ENCODE measurements around the gene EBLN2.

The EBLN2 gene

DNA sequence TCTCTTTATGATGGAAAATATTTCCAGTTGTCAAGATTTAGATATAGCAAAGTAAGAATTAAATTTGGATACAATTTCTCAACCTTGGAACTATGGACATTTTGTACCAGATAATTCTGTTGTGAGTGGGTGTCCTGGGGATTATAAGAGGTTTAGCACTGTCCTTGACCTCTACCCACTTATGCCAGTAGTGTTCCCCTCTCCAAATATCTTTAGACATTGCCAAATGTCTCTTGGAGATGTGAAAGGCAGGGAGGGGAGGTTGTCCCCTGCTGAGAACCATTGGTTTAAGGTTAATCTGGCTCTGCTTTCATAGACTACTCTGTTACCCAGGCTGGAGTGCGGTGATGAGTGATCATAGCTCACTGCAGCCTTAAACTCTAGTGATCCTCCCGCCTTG is at the start of gene EBLN2:
EBLN2 (plus strand) TSS at position 244 of the 400 bp plus-strand sequence. CDS start 423 bp downstream, outside the sequence.
- no peak for DNase-seq (ENCODE audit: low spot score)

DNA sequence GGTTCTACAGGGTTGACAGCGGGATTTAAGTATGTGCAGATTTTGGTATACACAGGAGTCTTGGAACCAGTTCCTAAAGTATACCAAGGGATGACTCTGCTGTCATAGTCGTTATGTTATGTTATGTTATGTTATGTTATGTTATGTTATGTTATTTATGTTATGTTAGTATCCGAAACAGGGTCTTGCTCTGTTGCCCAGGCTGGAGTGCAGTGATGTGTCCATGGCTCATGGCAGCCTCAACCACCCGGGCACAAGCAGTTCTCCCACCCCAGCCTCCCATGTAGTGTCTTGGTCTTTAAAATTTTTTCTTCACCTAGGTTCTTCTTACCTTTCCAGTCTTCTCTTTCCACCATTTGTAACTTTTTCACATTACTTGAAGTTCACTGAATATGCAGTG is 43.2 kb upstream of the EBLN2 start:
- DNase-seq (ENCODE audit: low spot score): no peak

DNA sequence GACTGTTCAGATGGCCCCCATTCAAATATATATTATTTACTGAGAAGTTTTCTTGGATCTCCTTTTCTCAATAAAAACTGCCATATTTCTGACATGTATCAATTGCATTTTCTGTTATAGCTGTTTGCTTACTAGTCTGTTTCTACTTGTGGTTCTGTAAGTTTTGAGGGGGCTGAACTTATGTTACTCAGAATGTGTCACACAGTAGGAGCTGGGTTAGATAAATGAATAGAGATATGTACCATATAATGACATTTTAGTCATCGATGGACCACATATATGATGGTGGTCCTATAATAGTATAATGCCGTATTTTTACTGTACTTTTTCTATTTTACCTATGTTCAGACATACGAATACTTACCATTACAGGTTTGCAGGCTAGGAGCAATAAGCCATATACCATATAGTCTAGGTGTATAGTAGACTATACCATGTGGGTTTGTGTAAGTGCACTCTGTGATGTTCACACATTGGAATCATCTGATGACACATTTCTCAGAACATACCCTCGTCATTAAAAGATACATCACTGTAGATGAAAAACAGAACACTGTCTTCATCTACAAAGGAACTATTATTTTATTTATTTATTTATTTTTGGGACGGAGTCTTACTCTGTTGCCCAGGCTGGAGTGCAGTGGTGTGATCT is 42.5 kb upstream of the EBLN2 start:
- DNase-seq (ENCODE audit: low spot score): no peak

DNA sequence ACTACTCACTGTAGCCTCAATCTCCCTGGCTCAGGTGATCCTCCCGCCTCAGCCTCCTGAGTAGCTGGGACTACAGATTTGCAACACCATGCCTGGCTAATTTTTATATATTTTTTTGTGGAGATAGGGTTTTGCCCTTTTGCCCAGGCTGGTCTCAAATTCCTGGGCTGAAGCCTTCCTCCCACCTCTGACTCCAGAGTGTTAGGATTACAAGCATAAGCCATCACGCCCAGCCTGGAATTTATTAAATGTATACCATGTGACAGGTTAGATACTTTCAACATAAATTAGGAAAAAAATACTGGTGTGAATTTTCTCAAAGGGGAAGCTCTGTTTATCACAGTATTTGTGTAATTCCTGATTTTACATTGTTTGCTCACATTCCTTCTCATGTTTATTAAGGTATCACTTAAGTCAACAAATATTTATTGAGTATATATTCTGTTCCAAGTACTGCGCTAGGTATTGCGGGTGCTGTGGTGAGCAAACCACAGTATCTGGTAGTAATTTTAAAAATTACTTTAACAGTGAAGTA is 40.1 kb upstream of the EBLN2 start:
- DNase-seq (ENCODE audit: low spot score): no peak

DNA sequence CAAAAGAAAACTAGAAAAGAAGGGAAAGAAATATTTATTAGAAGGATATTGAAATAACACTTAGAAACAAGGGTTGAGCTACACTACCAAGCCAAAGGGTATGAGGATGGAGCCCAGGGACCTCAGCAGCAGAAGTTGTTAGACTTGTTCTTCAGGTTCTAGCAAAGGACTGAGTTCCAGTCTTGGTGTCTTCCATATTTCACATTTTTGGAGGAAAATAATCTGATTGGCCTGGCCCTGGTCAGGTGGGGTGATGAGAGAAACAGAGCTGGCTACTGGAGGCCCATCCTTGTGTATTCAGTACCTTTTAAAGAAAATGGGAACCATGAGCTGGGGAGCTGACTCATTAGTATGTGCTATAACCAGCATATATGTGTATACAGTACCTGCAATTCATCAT is 36.6 kb upstream of the EBLN2 start:
- peak; percentile 7 for DNase-seq (ENCODE audit: low spot score)

DNA sequence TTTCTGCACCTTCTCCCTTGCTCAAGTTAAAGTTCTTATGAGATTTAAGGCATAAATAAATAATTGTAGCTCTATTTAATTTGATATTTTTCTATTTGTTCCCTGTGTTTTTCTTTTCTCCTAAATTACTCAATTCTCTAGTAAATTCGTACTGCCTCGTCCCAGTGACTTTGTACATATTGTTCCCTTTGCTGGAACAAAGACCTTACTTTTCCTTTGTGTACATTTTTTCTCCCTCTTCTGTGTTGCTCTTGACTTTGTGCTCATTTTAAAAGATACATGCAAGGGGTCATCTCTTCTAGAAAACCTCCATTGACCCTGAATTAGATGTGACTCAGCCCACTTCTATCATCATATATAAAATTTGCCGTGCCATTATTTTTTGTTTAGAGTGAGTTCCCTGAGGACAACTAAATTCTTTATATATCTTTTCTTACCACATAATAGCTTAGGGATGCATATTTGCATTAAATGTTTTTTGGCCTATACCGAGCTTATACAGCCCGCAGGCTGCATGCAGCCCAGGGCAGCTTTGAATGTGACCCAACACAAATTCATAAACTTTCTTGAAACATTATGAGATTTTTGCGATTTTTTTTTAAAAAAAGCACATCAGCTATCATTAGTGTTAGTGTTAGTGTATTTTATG is 35.2 kb upstream of the EBLN2 start:
- no peak for DNase-seq (ENCODE audit: low spot score)

DNA sequence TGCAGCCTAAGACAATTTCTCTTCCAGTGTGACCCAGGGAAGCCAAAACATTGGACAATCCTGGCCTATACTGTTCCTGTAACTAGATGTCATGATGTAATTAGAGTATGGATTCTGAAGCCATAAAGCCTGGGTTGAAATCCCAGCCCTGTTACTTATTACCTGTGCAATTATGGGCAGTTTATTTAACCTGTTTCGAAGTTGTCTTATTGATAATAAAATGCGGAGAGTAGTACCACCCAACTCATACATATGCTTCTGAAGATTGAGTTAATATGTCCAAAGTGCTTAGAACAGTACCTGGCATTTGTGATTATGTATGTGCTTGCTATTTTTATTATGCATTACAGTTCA is 34.7 kb upstream of the EBLN2 start:
- no peak for DNase-seq (ENCODE audit: low spot score)

DNA sequence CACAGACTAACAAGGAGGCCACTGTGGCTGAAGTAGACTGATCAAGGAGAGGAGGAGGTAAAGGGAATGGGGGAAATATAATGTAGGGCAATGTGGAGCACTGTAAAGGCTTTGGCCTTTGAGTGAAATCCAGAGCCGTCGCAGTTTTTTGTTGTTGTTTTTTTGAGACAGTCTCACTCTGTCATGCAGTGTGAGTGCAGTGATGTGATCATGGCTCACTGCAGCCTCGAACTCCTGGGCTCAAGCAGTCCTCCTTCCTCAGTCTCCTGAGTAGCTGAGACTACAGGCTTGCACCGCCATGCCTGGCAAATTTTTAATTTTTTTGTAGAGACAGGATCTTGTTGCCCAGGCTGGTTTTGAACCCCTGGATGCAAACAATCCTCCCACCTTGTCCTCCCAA is 32.7 kb upstream of the EBLN2 start:
- no peak for DNase-seq (ENCODE audit: low spot score)

DNA sequence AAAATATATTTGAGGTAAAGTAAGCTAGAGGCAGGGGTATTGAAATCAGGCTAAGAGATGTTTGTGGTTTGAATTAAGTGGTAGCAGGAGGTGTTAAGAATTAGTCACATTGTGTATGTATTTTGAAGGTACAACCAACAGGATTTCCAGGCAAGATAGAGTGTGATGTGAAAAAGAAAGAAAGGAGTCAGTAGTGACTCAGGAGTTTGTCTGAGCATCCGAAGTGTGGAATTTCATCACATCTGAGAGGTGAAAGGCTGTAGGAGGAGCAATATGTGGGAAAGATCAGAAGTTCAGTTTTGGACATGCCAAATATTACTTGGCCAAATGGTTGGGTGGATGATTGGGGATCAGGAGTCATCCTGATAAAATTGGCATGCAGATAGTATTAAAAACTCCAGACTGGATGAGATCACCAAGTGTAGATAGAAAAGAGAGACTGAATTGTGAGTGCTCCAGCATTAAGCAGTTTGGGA is 32.1 kb upstream of the EBLN2 start:
- no peak for DNase-seq (ENCODE audit: low spot score)

DNA sequence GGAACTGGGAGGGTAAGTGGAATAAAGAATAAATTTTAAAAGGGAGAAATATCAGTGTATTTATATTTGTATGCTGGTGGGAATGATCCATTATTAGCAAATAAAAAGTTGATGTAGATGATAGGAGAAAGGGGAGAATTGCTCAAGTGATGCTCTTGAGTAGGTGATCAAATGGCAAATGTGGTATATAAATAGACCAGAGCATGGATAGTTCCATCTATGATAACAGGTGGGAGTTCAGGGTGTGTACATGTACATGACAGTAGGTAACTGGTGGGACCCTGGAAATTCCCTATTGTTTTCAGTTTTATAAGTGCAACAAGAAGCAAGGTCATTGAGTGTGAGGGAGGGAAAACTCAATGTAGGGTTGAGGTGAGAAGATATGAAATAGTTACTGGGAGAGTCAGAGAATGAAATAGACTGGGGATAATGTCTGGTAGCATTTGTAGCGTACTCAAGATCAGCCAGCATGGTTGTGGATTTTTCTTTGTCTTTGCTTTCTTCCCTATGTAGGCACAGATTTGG is 31.3 kb upstream of the EBLN2 start:
- no peak for DNase-seq (ENCODE audit: low spot score)

DNA sequence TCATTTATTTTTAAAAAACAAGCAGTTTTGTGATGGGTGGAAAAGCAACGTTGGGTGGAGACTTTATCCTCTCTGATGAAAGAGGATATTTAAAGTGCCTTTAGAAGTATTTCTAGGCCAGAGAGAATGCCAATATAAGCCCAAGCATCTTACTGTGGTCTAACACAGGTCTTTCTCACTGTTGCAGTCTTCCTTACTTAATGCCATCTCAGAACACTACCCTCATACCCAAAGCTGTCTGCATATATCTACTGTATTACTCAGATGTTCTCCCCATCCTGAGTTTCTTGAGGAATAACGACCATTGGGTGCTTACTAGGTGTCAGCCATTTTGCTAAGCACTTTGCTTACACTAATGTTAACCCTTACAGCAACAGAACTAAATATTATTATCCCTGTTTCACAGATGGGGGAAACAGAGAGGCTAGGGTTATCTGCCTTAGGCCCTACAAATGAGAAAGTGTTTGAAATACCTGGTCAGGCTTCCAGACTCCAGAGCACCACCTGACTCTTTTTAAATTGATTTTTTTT is 29.8 kb upstream of the EBLN2 start:
- no peak for DNase-seq (ENCODE audit: low spot score)

DNA sequence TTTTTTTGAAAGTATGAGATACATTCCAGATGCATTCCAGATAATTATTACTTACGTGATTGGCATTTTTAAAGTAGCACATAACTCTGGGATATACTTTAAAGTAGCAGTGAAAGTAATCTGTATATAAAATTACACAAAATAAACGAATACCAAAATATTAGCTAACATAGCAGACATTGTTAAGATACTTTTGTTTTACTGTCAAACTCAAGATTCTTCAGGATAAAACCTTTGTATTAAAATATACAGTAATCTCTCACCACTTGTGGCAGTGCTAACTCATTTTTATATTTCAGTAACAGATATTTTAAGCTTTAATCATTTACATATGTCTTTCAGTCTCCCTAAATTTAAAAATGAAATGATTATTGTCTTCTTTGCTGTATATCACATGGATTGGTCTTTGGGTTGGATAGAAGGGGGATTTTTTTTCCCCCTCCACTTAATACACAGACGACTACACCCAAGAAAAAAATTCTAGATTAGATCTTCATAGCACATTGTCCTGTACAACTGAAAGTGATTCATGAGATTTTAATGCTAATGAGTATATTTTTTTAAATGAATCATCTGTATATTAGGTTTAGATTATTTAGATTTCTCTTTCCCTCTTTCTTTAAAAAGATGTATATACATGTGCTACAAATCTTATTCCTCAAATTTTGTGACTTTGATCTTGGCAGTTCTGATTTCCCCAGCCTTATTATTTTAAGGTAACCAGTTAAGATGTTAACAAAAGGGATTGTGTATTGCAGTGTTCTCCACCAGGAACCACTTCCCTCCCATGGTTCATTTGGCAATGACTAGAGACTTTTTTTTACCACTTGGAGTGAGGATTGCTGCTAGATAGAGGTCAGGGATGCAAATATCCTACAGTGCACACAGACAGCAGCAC is 24.5 kb upstream of the EBLN2 start:
- DNase-seq (ENCODE audit: low spot score): no peak

DNA sequence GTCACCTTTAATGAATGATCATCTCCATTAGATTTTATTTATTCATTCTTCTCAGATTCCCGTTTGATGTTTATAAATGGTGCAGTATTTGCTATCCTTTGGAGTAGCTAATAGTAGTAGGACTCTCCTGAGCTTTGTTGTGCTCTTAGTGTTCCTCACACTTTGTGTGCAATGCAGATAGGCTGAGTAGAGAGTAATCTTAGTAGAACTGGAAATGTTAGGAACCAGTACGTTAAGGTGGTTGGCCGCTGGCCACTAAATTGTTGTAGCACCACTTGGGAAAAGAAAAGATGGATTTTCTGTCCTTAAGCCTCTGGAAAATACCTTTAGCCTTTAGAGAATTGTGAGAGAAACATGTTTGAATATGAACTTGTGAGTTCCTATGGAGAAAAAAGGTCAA is 19.9 kb upstream of the EBLN2 start:
- DNase-seq (ENCODE audit: low spot score): no peak

DNA sequence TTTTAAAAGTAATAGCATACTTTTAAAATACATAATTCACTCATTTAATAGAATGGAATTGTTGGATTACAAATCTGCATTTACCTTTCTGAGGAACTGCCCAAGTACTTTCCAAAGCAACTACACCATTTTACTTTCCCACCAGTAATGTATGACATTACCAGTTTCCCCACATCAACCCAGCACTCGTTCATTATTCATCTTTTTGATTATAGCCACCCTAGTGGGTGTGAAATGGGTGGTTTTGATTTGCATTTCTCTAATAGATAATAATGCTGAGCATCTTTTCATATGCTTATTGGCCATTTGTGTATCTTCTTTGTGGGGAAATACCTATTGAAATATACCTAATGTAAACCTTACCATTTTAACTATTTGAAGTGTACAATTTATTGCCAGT is 18.0 kb upstream of the EBLN2 start:
- no peak for DNase-seq (ENCODE audit: low spot score)

DNA sequence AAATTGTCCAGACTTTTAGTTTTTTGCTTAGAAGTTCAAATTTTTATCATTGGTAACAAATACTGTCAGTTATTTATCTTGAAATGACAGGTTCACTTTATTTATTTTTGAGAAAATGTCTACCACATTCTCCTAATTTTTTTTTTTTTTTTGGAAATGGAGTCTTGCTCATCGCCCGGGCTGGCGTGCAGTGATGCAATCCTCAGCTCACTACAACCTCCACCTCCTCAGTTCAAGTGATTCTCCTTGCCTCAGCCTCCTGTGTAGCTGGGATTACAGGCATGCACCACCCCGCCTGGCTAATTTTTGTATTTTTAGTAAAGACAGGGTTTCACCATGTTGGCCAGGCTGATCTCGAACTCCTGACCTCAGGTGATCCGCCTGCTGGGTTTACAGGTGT is 16.1 kb upstream of the EBLN2 start:
- DNase-seq (ENCODE audit: low spot score): no peak

DNA sequence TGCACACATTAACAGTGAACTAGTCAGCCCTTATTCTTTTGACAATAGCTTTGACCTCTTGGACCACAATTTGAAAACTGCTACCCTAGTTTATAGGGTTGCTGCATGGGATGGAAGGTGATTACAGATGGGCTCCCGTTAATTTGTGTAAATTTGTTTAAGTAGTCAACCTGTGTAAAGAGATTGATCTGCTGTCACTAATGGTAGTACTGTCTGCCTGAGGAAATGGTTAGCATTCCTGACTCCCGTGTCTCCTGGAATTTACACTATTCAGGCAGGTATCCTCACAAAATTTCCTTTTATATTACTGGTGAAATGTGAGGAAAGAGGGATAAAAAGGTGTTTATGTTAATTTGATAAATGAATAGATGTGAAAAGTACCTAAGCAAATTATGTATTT is 15.3 kb upstream of the EBLN2 start:
- DNase-seq (ENCODE audit: low spot score): no peak

DNA sequence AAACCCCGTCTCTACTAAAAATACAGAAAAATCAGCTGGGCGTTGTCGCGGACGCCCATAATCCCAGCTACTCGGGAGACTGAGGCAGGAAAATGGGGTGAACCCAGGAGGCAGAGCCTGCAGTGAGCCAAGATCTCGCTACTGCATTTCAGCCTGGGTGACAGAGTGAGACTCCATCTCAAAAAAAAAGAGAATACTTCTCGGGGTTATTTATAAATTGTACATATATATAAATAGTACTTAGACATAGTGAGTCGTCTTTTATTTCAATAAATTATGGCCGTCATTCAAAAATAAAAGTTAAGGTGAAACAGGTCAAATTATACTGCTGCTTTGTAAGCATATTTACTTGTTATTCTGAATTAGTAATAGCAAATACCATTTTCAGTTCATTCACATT is 12.1 kb upstream of the EBLN2 start:
- no peak for DNase-seq (ENCODE audit: low spot score)

DNA sequence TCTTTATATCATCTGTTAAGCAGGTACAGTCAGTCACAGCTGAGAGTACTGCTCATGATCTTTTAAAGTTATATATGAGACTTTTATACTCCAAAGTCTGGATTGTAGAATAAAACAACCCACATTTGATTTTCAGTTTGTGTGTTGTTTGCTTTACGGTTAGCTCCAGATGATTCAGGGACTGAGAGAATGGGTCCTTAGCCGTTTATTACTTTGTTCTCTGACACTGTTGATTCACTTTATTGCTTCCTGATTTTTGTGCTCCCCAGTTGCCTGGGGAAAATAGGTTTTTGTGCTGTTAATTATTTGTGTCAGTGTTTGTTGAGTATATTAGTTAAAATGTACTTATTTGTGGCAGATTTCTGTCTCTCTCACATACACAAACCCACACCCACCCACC is 8.6 kb upstream of the EBLN2 start:
- peak; percentile 38 for DNase-seq (ENCODE audit: low spot score)

DNA sequence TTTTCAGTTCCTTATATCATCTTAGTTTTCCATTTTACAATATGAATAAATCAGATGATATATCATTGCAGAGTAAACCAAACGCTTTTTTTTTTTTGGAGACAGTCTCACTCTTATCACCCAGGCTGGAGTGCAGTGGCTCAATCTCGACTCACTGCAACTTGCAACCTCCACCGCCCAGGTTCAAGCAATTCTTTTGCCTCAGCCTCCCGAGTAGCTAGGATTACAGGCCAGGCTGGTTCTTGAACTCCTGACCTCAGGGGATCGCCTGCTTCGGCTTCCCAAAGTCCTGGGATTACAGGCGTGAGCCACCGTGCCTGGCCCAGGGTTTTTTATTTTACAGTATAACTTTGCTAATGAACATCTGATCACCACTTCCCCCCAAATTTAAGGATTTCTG is 5.9 kb upstream of the EBLN2 start:
- DNase-seq (ENCODE audit: low spot score): no peak

DNA sequence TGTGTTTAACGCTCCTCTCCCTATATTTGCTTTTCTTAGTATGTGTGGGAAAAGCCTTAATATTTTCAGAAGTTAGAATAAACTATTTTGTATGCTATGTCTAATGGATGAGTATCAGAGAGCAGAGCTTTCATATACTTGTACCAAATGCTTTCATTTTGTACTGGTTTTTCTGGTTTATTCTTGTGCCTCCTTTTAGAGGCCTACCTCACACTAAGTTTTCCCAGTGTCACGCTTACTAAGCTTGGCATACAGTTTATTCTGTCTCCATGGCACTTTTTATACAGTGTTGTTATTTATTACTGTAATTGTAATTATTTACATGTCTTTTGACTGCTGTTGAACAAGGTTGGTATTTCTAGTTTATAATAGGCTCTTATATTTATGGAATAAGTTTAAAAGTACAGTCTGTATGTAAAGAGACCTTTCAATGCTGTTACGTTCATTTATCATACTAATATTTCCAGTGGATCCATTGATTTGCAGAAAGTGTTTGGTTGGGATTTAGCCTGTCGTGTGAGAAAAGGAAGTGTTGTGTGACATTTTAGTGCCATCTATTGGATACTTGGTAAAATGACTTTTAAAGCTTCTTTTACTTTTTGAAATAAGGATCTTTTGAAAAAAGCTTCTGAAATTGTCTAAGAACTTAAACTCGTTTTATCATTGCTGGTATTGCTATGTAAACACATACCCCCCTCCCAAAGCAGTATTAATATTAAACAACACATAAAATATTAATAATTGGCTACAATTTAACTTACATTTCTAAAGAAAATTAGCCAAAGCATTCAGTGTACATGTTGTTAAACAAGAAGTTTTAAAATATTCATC is 5.2 kb upstream of the EBLN2 start:
- DNase-seq (ENCODE audit: low spot score): peak; percentile 46

DNA sequence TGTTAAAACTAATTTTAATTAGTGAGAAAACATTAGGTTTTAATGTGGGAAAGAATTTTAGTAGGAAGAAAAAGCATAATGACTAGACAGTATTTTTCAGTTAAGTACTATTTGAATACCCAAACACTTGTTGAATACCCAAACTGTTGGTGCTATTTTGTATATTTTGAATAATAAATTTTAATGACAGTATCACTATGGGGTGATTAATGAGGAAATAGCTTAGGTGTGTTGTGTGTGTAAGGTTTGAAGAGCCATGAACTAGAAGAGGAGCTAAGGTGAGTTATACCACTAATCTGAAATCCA is 4.7 kb upstream of the EBLN2 start:
- no peak for DNase-seq (ENCODE audit: low spot score)

DNA sequence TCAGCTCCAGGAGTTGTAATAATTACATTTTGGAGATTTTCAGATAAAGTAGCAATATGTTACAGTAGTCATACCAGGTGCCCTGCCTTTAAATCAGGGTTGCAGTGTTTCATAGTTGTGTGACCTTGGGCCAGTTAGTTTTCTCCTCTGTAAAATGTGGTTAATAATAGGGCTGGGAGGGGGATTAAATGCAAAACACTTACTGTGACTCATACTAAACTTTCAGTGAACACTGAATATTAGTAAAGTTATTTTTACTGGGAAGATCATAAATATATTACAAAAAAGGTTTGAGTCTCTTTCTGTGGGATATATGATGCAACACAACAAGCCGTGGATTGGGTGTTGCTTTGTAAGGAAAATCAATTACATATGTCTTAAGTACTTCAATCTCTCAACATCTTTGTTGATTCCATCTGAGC is 1.1 kb upstream of the EBLN2 start:
- no peak for DNase-seq (ENCODE audit: low spot score)
